PFSK-1 (cell line): ENCODE data around the gene LRP6.

Experiments used
- FOXP2 ChIP-seq: optimal IDR thresholded peaks from 2 replicates; pipeline ENCODE3; 2011; ENCODE audit warnings: borderline replicate concordance, control low read depth, inconsistent platforms; ENCODE audit not compliant: insufficient read depth; ENCODE audit errors: extremely low read length, extremely low read depth
- POLR2AphosphoS5 ChIP-seq: IDR thresholded peaks from 2 replicates; pipeline ENCODE4 v1.6.1; 2012; ENCODE audit warnings: low read depth, mild to moderate bottlenecking, control low read depth, low read length, moderate library complexity
- REST ChIP-seq, 2 experiments: IDR thresholded peaks; 2 replicates each; pipeline versions ENCODE4 v1.6.1 to v1.8.0; 2011 to 2012; ENCODE audit warnings: low read depth in 2 of 2, low read length in 2 of 2, control low read depth in 1 of 2, inconsistent platforms in 1 of 2, mild to moderate bottlenecking in 1 of 2, moderate library complexity in 1 of 2; ENCODE audit not compliant: insufficient read depth in 1 of 2
- SIN3A ChIP-seq: IDR thresholded peaks from 2 replicates; pipeline ENCODE4 v1.6.1; 2012; ENCODE audit warnings: mild to moderate bottlenecking, low read length, moderate library complexity, borderline replicate concordance; ENCODE audit not compliant: insufficient read depth
- TAF1 ChIP-seq: IDR thresholded peaks from 2 replicates; pipeline ENCODE4 v1.6.1; 2012; ENCODE audit warnings: low read length, control low read depth, borderline replicate concordance; ENCODE audit not compliant: insufficient read depth

LRP6 gene

GRCh38 chr12:12212769-12213168 lies 54.1 kb downstream of the LRP6 start:
- TF ChIP-seq FOXP2, result no peak

- TF ChIP-seq TAF1, result no peak
- TF ChIP-seq POLR2AphosphoS5, result no peak
- TF ChIP-seq REST (IDR thresholded peaks at IDR 0.05; ENCODE audit: insufficient read depth in 1 of 2, low read depth in 2 of 2, low read length in 2 of 2), result no peak
- no peak for TF ChIP-seq FOXP2
- no peak for TF ChIP-seq SIN3A
Measured at GRCh38 chr12:12210983-12211382, 55.9 kb downstream of the LRP6 start.

GRCh38 chr12:12210416-12210815 lies 56.4 kb downstream of the LRP6 start:
- no peak for TF ChIP-seq REST (IDR thresholded peaks at IDR 0.05; ENCODE audit: insufficient read depth in 1 of 2, low read depth in 2 of 2, low read length in 2 of 2)
- no peak for TF ChIP-seq SIN3A
- no peak for TF ChIP-seq FOXP2
- TF ChIP-seq TAF1, result no peak
- no peak for TF ChIP-seq POLR2AphosphoS5

GRCh38 chr12:12209675-12210074 lies 57.2 kb downstream of the LRP6 start:
- TF ChIP-seq REST (IDR thresholded peaks at IDR 0.05; ENCODE audit: insufficient read depth in 1 of 2, low read depth in 2 of 2, low read length in 2 of 2) (no peak), POLR2AphosphoS5 (no peak), SIN3A (no peak), TAF1 (no peak), FOXP2 (no peak)

GRCh38 chr12:12209043-12209442 lies 57.8 kb downstream of the LRP6 start:
- no peak for TF ChIP-seq REST (IDR thresholded peaks at IDR 0.05; ENCODE audit: insufficient read depth in 1 of 2, low read depth in 2 of 2, low read length in 2 of 2)
- no peak for TF ChIP-seq SIN3A
- TF ChIP-seq TAF1, result no peak
- no peak for TF ChIP-seq POLR2AphosphoS5
- no peak for TF ChIP-seq FOXP2

- TF ChIP-seq REST (IDR thresholded peaks at IDR 0.05; ENCODE audit: insufficient read depth in 1 of 2, low read depth in 2 of 2, low read length in 2 of 2), result no peak
- TF ChIP-seq POLR2AphosphoS5, result no peak
Measured at GRCh38 chr12:12207746-12208145, 59.1 kb downstream of the LRP6 start.
